Renal cortex interstitium (tissue), 11 donors: Measurements from ENCODE around the gene PRX. TPM values are rescaled to one million over a fixed set of nuclear protein-coding genes. Genes with fewer than 3 reads are reported as not detected.
"Not testable (repeated sequence)": the region's sequence is repeated elsewhere in the genome, so short reads cannot be mapped to it uniquely, and the experiment has no call there.

Source experiments
- DNase-seq, 11 donors: peaks; one replicate each; pipeline ENCODE4 v3.0.0-alpha.2; 2013; ENCODE audit warnings: low read depth in 9 of 11, low spot score in 4 of 11; ENCODE audit errors: extremely low read depth in 1 of 11
- polyA plus RNA-seq, 3 donors: library from polyadenylated mRNA; unstranded; fragments of 120-200 nt; gene quantifications; one replicate each; pipeline ENCODE4 v1.2.1, GENCODE V29; 2013; ENCODE audit not compliant: insufficient read length in 3 of 3

PRX gene
- polyA plus RNA-seq, 3 donors, result 10.2 to 14.0 (median 11.7) TPM

GRCh38 chr19:40420766-40421765 lies 7.9 kb upstream of the PRX start:
- DNase-seq, result peak in 10 of 11 donors; percentile 82 to 90 (median 88)

- DNase-seq, result no peak
Observed at GRCh38 chr19:40420451-40420765, 7.2 kb upstream of the PRX start.

GRCh38 chr19:40419780-40420179 lies 6.6 kb upstream of the PRX start:
- no peak for DNase-seq

- no peak for DNase-seq
Observed at GRCh38 chr19:40419066-40419612, 6.0 kb upstream of the PRX start.

- DNase-seq, result no peak
Observed at GRCh38 chr19:40418040-40418439, 4.9 kb upstream of the PRX start.

GRCh38 chr19:40417643-40417981 lies 4.4 kb upstream of the PRX start:
- DNase-seq, result no peak

GRCh38 chr19:40416918-40417642 lies 3.9 kb upstream of the PRX start:
- DNase-seq, result peak in 1 of 11 donors; percentile 39

GRCh38 chr19:40415768-40416167 lies 2.6 kb upstream of the PRX start:
- DNase-seq, result no peak

GRCh38 chr19:40414542-40415535 lies 1.7 kb upstream of the PRX start:
- no peak for DNase-seq

GRCh38 chr19:40412866-40413265 lies 312 bp downstream of the PRX start:
- DNase-seq, result no peak

GRCh38 chr19:40411958-40412499 lies 1.1 kb downstream of the PRX start:
- DNase-seq, result no peak

- no peak for DNase-seq
Observed at GRCh38 chr19:40411125-40411842, 1.9 kb downstream of the PRX start.

GRCh38 chr19:40410030-40410389 lies 3.2 kb downstream of the PRX start:
- no peak for DNase-seq

GRCh38 chr19:40408598-40408925 lies 4.6 kb downstream of the PRX start:
- DNase-seq, result not testable (repeated sequence)

- DNase-seq, result no peak
Observed at GRCh38 chr19:40407714-40408597, 5.2 kb downstream of the PRX start.

GRCh38 chr19:40403262-40403984 lies 9.8 kb downstream of the PRX start:
- peak in 8 of 11 donors; percentile 63 to 86 (median 79) for DNase-seq

GRCh38 chr19:40400559-40400958 lies 12.6 kb downstream of the PRX start:
- DNase-seq, result no peak
